C4-2B (cell line): ENCODE data around the gene KDM6B.

Experiments
- H3K27ac ChIP-seq: fragments of 450-650 bp; 2 replicates; pipeline ENCODE4 v1.5.1; 2017
- CTCF ChIP-seq: fragments of 450-650 bp; conservative IDR thresholded peaks from 2 replicates; pipeline ENCODE4 v1.5.1; 2017; ENCODE audit warnings: mild to moderate bottlenecking
- ZFX ChIP-seq: fragments of 450-650 bp; IDR thresholded peaks from 2 replicates; pipeline ENCODE4 v1.6.1; 2017

The KDM6B gene

DNA sequence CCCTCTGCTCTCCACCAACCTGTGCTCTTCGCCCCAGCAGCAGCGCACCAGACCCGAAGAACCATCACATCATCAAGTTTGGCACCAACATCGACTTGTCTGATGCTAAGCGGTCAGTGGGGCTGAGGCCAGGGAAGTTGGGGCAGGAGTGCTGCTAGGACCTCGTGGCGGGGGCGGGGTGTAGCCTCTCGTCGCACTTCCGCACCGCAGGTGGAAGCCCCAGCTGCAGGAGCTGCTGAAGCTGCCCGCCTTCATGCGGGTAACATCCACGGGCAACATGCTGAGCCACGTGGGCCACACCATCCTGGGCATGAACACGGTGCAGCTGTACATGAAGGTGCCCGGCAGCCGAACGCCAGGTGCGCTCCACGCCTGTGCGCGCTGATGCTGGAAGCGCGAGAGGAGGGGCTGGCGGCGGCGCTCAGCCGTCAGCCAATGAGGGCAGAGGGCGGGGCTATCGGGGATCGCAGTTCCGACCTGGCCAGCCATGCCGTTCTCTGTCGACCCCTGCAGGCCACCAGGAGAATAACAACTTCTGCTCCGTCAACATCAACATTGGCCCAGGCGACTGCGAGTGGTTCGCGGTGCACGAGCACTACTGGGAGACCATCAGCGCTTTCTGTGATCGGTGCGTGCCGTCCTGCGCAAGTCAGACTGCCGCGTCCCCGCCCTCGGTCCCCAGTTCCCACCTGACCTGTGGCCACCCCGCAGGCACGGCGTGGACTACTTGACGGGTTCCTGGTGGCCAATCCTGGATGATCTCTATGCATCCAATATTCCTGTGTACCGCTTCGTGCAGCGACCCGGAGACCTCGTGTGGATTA lies 17.6 kb downstream of the KDM6B start:
- peak overlapping the region; percentile 65 for H3K27ac ChIP-seq
- TF ChIP-seq CTCF (peak; percentile 98), ZFX (no peak; the same call in 1 of the 2 replicates)

GRCh38 chr17:7852262-7852670 lies 18.2 kb downstream of the KDM6B start:
- H3K27ac ChIP-seq = peak overlapping the region; percentile 65

GRCh38 chr17:7852919-7853690 lies 19.1 kb downstream of the KDM6B start:
- TF ChIP-seq CTCF (no peak), ZFX (no peak)
- no peak overlapping the region for H3K27ac ChIP-seq

More at GRCh38 chr17:7852262-7852670, 18.2 kb downstream of the KDM6B start:
- TF ChIP-seq CTCF = no peak
- TF ChIP-seq ZFX = no peak

- no peak for TF ChIP-seq CTCF
- no peak for TF ChIP-seq ZFX
- H3K27ac ChIP-seq = no peak overlapping the region
These were observed 19.6 kb downstream of the KDM6B start for GRCh38 chr17:7853691-7854038.

DNA sequence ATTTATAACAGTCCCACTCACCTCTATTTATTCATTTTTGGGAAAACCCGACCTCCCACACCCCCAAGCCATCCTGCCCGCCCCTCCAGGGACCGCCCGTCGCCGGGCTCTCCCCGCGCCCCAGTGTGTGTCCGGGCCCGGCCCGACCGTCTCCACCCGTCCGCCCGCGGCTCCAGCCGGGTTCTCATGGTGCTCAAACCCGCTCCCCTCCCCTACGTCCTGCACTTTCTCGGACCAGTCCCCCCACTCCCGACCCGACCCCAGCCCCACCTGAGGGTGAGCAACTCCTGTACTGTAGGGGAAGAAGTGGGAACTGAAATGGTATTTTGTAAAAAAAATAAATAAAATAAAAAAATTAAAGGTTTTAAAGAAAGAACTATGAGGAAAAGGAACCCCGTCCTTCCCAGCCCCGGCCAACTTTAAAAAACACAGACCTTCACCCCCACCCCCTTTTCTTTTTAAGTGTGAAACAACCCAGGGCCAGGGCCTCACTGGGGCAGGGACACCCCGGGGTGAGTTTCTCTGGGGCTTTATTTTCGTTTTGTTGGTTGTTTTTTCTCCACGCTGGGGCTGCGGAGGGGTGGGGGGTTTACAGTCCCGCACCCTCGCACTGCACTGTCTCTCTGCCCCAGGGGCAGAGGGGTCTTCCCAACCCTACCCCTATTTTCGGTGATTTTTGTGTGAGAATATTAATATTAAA lies 20.2 kb downstream of the KDM6B start:
- no peak overlapping the region for H3K27ac ChIP-seq
- TF ChIP-seq CTCF (no peak), ZFX (no peak)

GRCh38 chr17:7854851-7855659 lies 21.0 kb downstream of the KDM6B start, which contains the start of gene TMEM88:
TSS of gene TMEM88 (plus strand) at chr17:7855066. CDS start at chr17:7855075, 9 bp downstream.
- TF ChIP-seq CTCF (no peak), ZFX (no peak)
- H3K27ac ChIP-seq = peak within 1 kb of the TSS; percentile 87
